H1 (cell line): ENCODE data around the gene BLVRA. TPM values are rescaled to one million over a fixed set of nuclear protein-coding genes. Genes with fewer than 3 reads are reported as not detected.

Experiments
- EGR1 ChIP-seq: IDR thresholded peaks from 2 replicates; pipeline ENCODE4 v1.6.1; 2011; ENCODE audit warnings: low read depth, low read length, borderline replicate concordance
- EP300 ChIP-seq, 2 experiments: IDR thresholded peaks; 1 replicate in 1 of 2; 2 replicates in 1 of 2; pipeline ENCODE4 v1.6.1; 2011 to 2012; ENCODE audit warnings: low read depth in 2 of 2, low read length in 2 of 2, mild to moderate bottlenecking in 2 of 2, borderline replicate concordance in 1 of 2, inconsistent platforms in 1 of 2, moderate library complexity in 1 of 2
- JUN ChIP-seq: IDR thresholded peaks from 2 replicates; pipeline ENCODE4 v1.6.1; 2011; ENCODE audit warnings: low read depth, mild to moderate bottlenecking, improper control_type of control experiment, low read length
- POLR2A ChIP-seq, 2 experiments: IDR thresholded peaks; 1 replicate in 1 of 2; 2 replicates in 1 of 2; pipeline ENCODE4 v1.6.1; 2011; ENCODE audit warnings: low read depth in 2 of 2, low read length in 2 of 2, mild to moderate bottlenecking in 2 of 2; ENCODE audit errors: control extremely low read depth in 1 of 2
- SP2 ChIP-seq: IDR thresholded peaks from 2 replicates; pipeline ENCODE4 v1.6.1; 2012; ENCODE audit warnings: mild to moderate bottlenecking, low read length, inconsistent platforms
- TAF1 ChIP-seq: IDR thresholded peaks from 2 replicates; pipeline ENCODE4 v1.6.1; 2011; ENCODE audit warnings: mild to moderate bottlenecking, low read depth, low read length
- TBP ChIP-seq: IDR thresholded peaks from 2 replicates; pipeline ENCODE4 v1.6.1; 2011; ENCODE audit warnings: low read depth, low read length, improper control_type of control experiment
- TEAD4 ChIP-seq: IDR thresholded peaks from 2 replicates; pipeline ENCODE4 v1.6.1; 2012; ENCODE audit warnings: low read depth, low read length, inconsistent platforms, mixed read lengths
- polyA plus RNA-seq, 7 experiments: library from polyadenylated mRNA; depleted of rRNA in 3 of 7; stranded (reverse) in 5 of 7; unstranded in 2 of 7; fragments of >200 nt in 5 of 7; fragments of 200-250 nt in 2 of 7; gene quantifications; 1 replicate in 5 of 7; 2 replicates in 1 of 7; 4 replicates in 1 of 7; pipeline versions ENCODE4 v1.2.1 to v1.2.3, GENCODE V29; 2011 to 2013; ENCODE audit warnings: missing spikeins in 2 of 7, mixed read lengths in 2 of 7
- total RNA-seq: library from RNA; stranded (reverse); fragmentation: NEBNext Ultra II Directional; extraction: Animal tissue kit (Norgen Biotek cat#: 25700); gene quantifications from 2 replicates; pipeline ENCODE4 v1.2.1, GENCODE V29; 2021
- TF ChIP-seq, protein P1 (sequence below): fragments of 300-600 bp; sonication (generic); IDR thresholded peaks from 2 replicates; pipeline ENCODE4 v1.7.1; 2012; ENCODE audit warnings: low read length, moderate library complexity, mild to moderate bottlenecking, inconsistent platforms; ENCODE audit not compliant: insufficient replicate concordance
- TF ChIP-seq, protein P2 (sequence below), 3 experiments: IDR thresholded peaks; 1 replicate in 2 of 3; 2 replicates in 1 of 3; pipeline versions ENCODE4 v1.5.1 to v1.6.1; 2011; ENCODE audit warnings: low read length in 3 of 3, mild to moderate bottlenecking in 3 of 3, inconsistent platforms in 2 of 3, low read depth in 1 of 3, moderate library complexity in 1 of 3; ENCODE audit not compliant: insufficient read depth in 1 of 3; ENCODE audit errors: control extremely low read depth in 1 of 3

The BLVRA gene
- total and polyA plus RNA-seq, 2 of the 8 experiments (the other 6 are each of a cell fraction or from before 2014, with no cell fraction given): 16.1 to 37.1 TPM

DNA sequence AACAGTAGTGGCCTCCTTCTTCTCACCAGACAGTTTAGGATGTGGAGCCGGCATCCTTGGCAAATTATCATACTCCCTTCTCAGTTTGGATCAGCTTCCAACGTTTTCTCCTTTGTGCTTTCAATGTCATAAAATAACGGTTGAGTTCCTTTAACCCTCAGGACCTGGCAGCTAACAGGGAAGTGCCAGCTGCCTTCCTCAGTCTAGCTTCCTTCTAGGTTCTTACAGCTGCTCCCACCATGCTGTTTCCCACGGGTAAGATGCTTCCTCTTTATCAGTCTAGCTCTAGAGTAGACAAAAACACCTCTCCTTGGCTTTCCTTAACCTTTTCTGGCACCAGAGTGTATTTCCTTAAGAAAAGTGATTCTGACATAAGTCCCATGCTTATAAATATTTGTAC is 33.2 kb downstream of the BLVRA start (continued):
- TF ChIP-seq, protein P1, sequence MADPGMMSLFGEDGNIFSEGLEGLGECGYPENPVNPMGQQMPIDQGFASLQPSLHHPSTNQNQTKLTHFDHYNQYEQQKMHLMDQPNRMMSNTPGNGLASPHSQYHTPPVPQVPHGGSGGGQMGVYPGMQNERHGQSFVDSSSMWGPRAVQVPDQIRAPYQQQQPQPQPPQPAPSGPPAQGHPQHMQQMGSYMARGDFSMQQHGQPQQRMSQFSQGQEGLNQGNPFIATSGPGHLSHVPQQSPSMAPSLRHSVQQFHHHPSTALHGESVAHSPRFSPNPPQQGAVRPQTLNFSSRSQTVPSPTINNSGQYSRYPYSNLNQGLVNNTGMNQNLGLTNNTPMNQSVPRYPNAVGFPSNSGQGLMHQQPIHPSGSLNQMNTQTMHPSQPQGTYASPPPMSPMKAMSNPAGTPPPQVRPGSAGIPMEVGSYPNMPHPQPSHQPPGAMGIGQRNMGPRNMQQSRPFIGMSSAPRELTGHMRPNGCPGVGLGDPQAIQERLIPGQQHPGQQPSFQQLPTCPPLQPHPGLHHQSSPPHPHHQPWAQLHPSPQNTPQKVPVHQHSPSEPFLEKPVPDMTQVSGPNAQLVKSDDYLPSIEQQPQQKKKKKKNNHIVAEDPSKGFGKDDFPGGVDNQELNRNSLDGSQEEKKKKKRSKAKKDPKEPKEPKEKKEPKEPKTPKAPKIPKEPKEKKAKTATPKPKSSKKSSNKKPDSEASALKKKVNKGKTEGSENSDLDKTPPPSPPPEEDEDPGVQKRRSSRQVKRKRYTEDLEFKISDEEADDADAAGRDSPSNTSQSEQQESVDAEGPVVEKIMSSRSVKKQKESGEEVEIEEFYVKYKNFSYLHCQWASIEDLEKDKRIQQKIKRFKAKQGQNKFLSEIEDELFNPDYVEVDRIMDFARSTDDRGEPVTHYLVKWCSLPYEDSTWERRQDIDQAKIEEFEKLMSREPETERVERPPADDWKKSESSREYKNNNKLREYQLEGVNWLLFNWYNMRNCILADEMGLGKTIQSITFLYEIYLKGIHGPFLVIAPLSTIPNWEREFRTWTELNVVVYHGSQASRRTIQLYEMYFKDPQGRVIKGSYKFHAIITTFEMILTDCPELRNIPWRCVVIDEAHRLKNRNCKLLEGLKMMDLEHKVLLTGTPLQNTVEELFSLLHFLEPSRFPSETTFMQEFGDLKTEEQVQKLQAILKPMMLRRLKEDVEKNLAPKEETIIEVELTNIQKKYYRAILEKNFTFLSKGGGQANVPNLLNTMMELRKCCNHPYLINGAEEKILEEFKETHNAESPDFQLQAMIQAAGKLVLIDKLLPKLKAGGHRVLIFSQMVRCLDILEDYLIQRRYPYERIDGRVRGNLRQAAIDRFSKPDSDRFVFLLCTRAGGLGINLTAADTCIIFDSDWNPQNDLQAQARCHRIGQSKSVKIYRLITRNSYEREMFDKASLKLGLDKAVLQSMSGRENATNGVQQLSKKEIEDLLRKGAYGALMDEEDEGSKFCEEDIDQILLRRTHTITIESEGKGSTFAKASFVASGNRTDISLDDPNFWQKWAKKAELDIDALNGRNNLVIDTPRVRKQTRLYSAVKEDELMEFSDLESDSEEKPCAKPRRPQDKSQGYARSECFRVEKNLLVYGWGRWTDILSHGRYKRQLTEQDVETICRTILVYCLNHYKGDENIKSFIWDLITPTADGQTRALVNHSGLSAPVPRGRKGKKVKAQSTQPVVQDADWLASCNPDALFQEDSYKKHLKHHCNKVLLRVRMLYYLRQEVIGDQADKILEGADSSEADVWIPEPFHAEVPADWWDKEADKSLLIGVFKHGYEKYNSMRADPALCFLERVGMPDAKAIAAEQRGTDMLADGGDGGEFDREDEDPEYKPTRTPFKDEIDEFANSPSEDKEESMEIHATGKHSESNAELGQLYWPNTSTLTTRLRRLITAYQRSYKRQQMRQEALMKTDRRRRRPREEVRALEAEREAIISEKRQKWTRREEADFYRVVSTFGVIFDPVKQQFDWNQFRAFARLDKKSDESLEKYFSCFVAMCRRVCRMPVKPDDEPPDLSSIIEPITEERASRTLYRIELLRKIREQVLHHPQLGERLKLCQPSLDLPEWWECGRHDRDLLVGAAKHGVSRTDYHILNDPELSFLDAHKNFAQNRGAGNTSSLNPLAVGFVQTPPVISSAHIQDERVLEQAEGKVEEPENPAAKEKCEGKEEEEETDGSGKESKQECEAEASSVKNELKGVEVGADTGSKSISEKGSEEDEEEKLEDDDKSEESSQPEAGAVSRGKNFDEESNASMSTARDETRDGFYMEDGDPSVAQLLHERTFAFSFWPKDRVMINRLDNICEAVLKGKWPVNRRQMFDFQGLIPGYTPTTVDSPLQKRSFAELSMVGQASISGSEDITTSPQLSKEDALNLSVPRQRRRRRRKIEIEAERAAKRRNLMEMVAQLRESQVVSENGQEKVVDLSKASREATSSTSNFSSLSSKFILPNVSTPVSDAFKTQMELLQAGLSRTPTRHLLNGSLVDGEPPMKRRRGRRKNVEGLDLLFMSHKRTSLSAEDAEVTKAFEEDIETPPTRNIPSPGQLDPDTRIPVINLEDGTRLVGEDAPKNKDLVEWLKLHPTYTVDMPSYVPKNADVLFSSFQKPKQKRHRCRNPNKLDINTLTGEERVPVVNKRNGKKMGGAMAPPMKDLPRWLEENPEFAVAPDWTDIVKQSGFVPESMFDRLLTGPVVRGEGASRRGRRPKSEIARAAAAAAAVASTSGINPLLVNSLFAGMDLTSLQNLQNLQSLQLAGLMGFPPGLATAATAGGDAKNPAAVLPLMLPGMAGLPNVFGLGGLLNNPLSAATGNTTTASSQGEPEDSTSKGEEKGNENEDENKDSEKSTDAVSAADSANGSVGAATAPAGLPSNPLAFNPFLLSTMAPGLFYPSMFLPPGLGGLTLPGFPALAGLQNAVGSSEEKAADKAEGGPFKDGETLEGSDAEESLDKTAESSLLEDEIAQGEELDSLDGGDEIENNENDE: no peak
- no peak for TF ChIP-seq TEAD4
- no peak for TF ChIP-seq JUN
- TF ChIP-seq TBP: no peak
- TF ChIP-seq SP2: no peak
- TF ChIP-seq EGR1: no peak
- TF ChIP-seq POLR2A (IDR thresholded peaks at IDR 0.05; ENCODE audit: control extremely low read depth in 1 of 2, low read depth in 2 of 2, low read length in 2 of 2): no peak
- TF ChIP-seq, protein P2, sequence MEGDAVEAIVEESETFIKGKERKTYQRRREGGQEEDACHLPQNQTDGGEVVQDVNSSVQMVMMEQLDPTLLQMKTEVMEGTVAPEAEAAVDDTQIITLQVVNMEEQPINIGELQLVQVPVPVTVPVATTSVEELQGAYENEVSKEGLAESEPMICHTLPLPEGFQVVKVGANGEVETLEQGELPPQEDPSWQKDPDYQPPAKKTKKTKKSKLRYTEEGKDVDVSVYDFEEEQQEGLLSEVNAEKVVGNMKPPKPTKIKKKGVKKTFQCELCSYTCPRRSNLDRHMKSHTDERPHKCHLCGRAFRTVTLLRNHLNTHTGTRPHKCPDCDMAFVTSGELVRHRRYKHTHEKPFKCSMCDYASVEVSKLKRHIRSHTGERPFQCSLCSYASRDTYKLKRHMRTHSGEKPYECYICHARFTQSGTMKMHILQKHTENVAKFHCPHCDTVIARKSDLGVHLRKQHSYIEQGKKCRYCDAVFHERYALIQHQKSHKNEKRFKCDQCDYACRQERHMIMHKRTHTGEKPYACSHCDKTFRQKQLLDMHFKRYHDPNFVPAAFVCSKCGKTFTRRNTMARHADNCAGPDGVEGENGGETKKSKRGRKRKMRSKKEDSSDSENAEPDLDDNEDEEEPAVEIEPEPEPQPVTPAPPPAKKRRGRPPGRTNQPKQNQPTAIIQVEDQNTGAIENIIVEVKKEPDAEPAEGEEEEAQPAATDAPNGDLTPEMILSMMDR (IDR thresholded peaks at IDR 0.05; ENCODE audit: control extremely low read depth in 1 of 3, insufficient read depth in 1 of 3, low read depth in 1 of 3, low read length in 3 of 3): no peak
- no peak for TF ChIP-seq EP300 (IDR thresholded peaks at IDR 0.05; ENCODE audit: borderline replicate concordance in 1 of 2, low read depth in 2 of 2, low read length in 2 of 2)
- no peak for TF ChIP-seq TAF1
